ENCODE results near the gene DLG2.
"Not testable (repeated sequence)": the region's sequence is repeated elsewhere in the genome, so short reads cannot be mapped to it uniquely, and the experiment has no call there.

DLG2 gene

DNA sequence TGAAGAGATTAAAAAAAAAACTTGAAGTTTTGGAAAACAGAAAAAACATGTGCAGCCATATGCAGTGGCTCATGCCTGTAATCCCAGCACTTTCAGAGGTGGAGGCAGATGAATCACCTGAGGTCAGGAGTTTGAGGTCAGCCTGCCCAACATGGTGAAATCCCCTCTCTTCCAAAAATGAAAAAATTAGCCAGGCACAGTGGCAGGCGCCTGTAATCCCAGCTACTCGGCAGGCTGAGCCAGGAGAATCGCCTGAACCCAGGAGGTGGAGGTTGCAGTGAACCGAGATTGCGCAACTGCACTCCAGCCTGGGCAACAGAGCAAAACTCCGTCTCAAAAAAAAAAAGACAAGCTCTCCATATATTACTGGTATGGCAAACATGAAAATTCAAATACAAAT lies 7.6 kb downstream of the DLG2 start:
- Histone ChIP-seq H3K79me2 (ENCODE audit: low read length) (no peaks in the 10 kb centered on the region), H3K4me3 (ENCODE audit: low read length) (no peak overlapping the region), H3K36me3 (replicated peaks; ENCODE audit: low read depth, low read length) (no peaks in the 10 kb centered on the region), H3K9me3 (ENCODE audit: insufficient read depth, low read length) (no peaks in the 10 kb centered on the region), H3K27ac (ENCODE audit: low read length) (no peak overlapping the region), H3K27me3 (ENCODE audit: low read depth, low read length) (no peaks in the 10 kb centered on the region), H3K9ac (ENCODE audit: low read length) (no peak overlapping the region), H2AFZ (ENCODE audit: low read depth, low read length) (no peak overlapping the region), H3K4me2 (ENCODE audit: low read length) (no peak overlapping the region), H4K20me1 (ENCODE audit: insufficient read depth, low read length) (no peaks in the 10 kb centered on the region), H3K4me1 (ENCODE audit: low read length) (peaks cover 4% of the 10 kb centered on the region; the same call in 1 of the 2 replicates)
- TF ChIP-seq, protein P1, sequence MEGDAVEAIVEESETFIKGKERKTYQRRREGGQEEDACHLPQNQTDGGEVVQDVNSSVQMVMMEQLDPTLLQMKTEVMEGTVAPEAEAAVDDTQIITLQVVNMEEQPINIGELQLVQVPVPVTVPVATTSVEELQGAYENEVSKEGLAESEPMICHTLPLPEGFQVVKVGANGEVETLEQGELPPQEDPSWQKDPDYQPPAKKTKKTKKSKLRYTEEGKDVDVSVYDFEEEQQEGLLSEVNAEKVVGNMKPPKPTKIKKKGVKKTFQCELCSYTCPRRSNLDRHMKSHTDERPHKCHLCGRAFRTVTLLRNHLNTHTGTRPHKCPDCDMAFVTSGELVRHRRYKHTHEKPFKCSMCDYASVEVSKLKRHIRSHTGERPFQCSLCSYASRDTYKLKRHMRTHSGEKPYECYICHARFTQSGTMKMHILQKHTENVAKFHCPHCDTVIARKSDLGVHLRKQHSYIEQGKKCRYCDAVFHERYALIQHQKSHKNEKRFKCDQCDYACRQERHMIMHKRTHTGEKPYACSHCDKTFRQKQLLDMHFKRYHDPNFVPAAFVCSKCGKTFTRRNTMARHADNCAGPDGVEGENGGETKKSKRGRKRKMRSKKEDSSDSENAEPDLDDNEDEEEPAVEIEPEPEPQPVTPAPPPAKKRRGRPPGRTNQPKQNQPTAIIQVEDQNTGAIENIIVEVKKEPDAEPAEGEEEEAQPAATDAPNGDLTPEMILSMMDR (IDR thresholded peaks at IDR 0.05; ENCODE audit: low read depth, low read length) = no peak
- TF ChIP-seq EZH2phosphoT487 (IDR thresholded peaks at IDR 0.05; ENCODE audit: low read depth) = no peak

GRCh38 chr11:85611643-85612042 lies 15.5 kb downstream of the DLG2 start:
- not testable (repeated sequence) for H3K9me3 ChIP-seq (ENCODE audit: insufficient read depth, low read length); H2AFZ ChIP-seq (ENCODE audit: low read depth, low read length); H3K4me3 ChIP-seq (ENCODE audit: low read length); H3K9ac ChIP-seq (ENCODE audit: low read length); H3K27me3 ChIP-seq (ENCODE audit: low read depth, low read length); H3K4me2 ChIP-seq (ENCODE audit: low read length); H4K20me1 ChIP-seq (ENCODE audit: insufficient read depth, low read length); H3K27ac ChIP-seq (ENCODE audit: low read length); H3K79me2 ChIP-seq (ENCODE audit: low read length); H3K4me1 ChIP-seq (ENCODE audit: low read length); H3K36me3 ChIP-seq (replicated peaks; ENCODE audit: low read depth, low read length)

DNA sequence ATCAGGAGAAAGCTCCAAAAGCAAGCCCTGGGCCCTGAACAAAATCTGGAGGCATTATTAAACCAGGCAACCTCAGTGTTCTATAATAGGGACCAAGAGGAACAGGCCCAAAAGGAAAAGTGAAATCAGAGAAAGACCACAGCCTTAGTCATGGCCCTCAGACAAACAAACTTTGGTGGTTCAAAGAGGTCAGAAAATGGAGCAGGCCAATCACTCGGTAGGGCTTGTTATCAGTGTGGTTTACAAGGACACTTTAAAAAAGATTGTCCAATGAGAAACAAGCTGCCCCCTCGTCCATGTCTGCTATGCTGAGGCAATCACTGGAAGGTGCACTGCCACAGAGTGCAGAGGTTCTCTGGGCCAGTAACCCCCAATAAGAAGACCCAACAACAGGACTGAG lies 17.9 kb downstream of the DLG2 start:
- H3K4me2 ChIP-seq (ENCODE audit: low read length); H2AFZ ChIP-seq (ENCODE audit: low read depth, low read length); H3K27ac ChIP-seq (ENCODE audit: low read length): not testable (repeated sequence)

DNA sequence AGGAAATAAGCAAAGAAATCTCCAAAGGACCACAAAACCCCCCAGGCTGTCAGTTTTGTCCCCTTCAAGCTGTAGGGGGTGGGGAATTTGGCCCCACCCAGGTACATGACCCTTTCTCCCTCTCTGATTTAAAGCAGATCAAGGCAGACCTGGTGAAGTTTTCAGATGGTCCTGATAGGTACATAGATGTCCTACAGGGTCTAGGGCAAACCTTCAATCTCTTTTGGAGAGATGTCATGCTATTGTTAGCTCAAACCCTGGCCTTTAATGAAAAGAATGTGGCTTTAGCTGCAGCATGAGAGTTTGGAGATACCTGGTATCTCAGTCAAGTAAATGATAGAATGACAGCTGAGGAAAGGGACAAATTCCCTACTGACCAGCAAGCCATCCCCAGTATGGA lies 18.5 kb downstream of the DLG2 start:
- not testable (repeated sequence) for H3K27ac ChIP-seq (ENCODE audit: low read length)

More for the DNA sequence above, 17.9 kb downstream of the DLG2 start:
- H3K79me2 ChIP-seq (ENCODE audit: low read length); H3K36me3 ChIP-seq (replicated peaks; ENCODE audit: low read depth, low read length); H3K27me3 ChIP-seq (ENCODE audit: low read depth, low read length); H3K4me3 ChIP-seq (ENCODE audit: low read length); H3K4me1 ChIP-seq (ENCODE audit: low read length); H3K9me3 ChIP-seq (ENCODE audit: insufficient read depth, low read length); H4K20me1 ChIP-seq (ENCODE audit: insufficient read depth, low read length); H3K9ac ChIP-seq (ENCODE audit: low read length): not testable (repeated sequence)

GRCh38 chr11:85606237-85606636 lies 20.9 kb downstream of the DLG2 start:
- H3K4me1 ChIP-seq (ENCODE audit: low read length); H3K36me3 ChIP-seq (replicated peaks; ENCODE audit: low read depth, low read length); H3K9ac ChIP-seq (ENCODE audit: low read length); H3K9me3 ChIP-seq (ENCODE audit: insufficient read depth, low read length); H2AFZ ChIP-seq (ENCODE audit: low read depth, low read length); H3K4me3 ChIP-seq (ENCODE audit: low read length); H3K27ac ChIP-seq (ENCODE audit: low read length); H3K27me3 ChIP-seq (ENCODE audit: low read depth, low read length); H4K20me1 ChIP-seq (ENCODE audit: insufficient read depth, low read length); H3K4me2 ChIP-seq (ENCODE audit: low read length); H3K79me2 ChIP-seq (ENCODE audit: low read length): not testable (repeated sequence)

More for the DNA sequence above, 18.5 kb downstream of the DLG2 start:
- H3K4me3 ChIP-seq (ENCODE audit: low read length); H3K9me3 ChIP-seq (ENCODE audit: insufficient read depth, low read length); H3K4me2 ChIP-seq (ENCODE audit: low read length); H3K9ac ChIP-seq (ENCODE audit: low read length); H4K20me1 ChIP-seq (ENCODE audit: insufficient read depth, low read length); H3K4me1 ChIP-seq (ENCODE audit: low read length); H3K36me3 ChIP-seq (replicated peaks; ENCODE audit: low read depth, low read length); H2AFZ ChIP-seq (ENCODE audit: low read depth, low read length); H3K79me2 ChIP-seq (ENCODE audit: low read length); H3K27me3 ChIP-seq (ENCODE audit: low read depth, low read length): not testable (repeated sequence)

- H3K27ac ChIP-seq (ENCODE audit: low read length) = no peak overlapping the region
- no peaks in the 10 kb centered on the region for H3K9me3 ChIP-seq (ENCODE audit: insufficient read depth, low read length)
- no peak for TF ChIP-seq EZH2phosphoT487 (IDR thresholded peaks at IDR 0.05; ENCODE audit: low read depth)
- TF ChIP-seq, protein P1 (IDR thresholded peaks at IDR 0.05; ENCODE audit: low read depth, low read length) = no peak
- no peaks in the 10 kb centered on the region for H3K36me3 ChIP-seq (replicated peaks; ENCODE audit: low read depth, low read length)
- H3K4me2 ChIP-seq (ENCODE audit: low read length) = no peak overlapping the region
- no peaks in the 10 kb centered on the region for H3K4me1 ChIP-seq (ENCODE audit: low read length)
- no peaks in the 10 kb centered on the region for H3K27me3 ChIP-seq (ENCODE audit: low read depth, low read length)
- H2AFZ ChIP-seq (ENCODE audit: low read depth, low read length) = no peak overlapping the region
- H3K79me2 ChIP-seq (ENCODE audit: low read length) = no peaks in the 10 kb centered on the region
- no peak overlapping the region for H3K9ac ChIP-seq (ENCODE audit: low read length)
- no peaks in the 10 kb centered on the region for H4K20me1 ChIP-seq (ENCODE audit: insufficient read depth, low read length)
- H3K4me3 ChIP-seq (ENCODE audit: low read length) = no peak overlapping the region
Measured at GRCh38 chr11:85603220-85603619, 23.9 kb downstream of the DLG2 start.
